HG02938 (cell line): Measurements from ENCODE around the gene POLN.

Experiments
- ATAC-seq: cut with Tn5 transposase; IDR thresholded peaks from one replicate; pipeline ENCODE4 v1.9.1; 2021; ENCODE audit warnings: mild to moderate bottlenecking, moderate library complexity; ENCODE audit not compliant: unreplicated experiment

POLN gene

GRCh38 chr4:2264481-2265041 lies 22.6 kb upstream of the POLN start:
- no peak for ATAC-seq

- no peak for ATAC-seq
Observed at GRCh38 chr4:2263926-2264321, 22.0 kb upstream of the POLN start.

DNA sequence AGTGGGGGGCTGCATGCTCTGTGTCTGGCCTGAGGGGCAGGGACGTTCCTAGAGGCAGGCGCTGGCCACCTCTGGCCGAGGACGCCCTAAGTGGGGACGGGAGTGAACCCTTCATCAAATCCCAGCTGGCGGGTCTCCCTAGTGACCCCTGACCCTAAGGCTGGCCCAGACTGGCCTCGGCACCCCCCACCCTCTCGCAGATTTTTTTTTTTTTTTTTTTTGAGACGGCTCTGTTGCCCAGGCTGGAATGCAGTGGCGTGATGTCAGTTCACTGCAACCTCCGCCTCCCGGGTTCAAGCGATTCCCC lies 21.0 kb upstream of the POLN start:
- ATAC-seq: no peak

DNA sequence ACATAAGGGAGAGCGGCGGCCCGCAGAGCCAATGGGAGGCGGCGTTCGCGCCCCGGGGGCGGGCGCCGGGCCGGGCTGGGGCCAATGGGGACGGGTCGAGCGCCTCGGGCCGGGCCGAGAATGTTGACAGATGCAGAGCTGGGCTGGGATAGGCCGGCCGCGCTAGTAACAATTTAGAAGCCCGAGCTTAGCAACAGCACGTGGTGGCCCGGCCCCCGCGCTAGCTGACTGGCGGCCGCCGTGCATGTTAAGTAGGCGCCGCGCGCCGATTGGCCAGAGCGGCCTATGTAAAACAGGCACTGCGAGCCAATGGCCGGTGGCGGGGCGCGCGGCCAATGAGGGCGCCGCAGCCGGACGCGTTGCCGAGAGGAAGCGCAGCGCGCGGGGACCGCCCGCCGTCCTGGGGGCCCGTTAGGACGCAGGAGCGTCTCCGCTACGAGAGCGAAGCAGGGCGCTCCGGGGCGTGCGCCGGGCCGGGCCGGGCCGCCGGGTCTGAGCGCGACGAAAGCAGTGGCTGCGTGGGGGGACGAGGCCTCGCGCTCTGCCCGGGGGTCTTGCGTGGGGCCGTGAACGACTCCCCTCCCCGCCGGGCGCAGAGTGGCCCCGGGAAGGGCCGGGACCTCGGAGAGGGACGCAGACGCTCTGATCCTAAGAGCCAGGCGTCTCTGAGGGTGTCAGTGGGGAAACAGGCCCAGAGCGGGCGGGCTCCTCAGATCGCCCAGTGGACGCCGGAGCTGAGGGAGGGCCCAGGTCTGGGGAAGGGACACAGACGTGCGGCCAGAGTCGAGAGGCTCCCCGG lies 20.4 kb upstream of the POLN start:
- peak; percentile 90 for ATAC-seq

DNA sequence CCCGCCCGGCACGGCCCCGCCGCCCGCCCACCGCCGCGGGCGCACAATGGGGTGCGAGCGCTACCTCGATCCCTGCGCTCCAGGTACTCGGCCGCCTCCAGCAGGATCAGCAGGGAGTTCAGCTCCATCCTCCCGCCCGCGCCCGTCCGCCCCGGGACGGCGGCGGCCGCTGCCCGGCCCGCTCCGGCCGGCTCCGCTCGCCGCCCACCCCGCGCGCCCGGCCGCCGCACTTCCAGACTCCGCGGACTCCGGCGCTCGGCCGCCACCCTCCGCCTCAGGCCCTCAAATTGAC lies 19.9 kb upstream of the POLN start, which contains the start of gene MXD4:
TSS of gene MXD4 (minus strand) at position 257 of the 292 bp plus-strand sequence. CDS start at position 128, 129 bp downstream.
- ATAC-seq: peak; percentile 5

- no peak for ATAC-seq
Observed at GRCh38 chr4:2261110-2261852, 19.4 kb upstream of the POLN start.

DNA sequence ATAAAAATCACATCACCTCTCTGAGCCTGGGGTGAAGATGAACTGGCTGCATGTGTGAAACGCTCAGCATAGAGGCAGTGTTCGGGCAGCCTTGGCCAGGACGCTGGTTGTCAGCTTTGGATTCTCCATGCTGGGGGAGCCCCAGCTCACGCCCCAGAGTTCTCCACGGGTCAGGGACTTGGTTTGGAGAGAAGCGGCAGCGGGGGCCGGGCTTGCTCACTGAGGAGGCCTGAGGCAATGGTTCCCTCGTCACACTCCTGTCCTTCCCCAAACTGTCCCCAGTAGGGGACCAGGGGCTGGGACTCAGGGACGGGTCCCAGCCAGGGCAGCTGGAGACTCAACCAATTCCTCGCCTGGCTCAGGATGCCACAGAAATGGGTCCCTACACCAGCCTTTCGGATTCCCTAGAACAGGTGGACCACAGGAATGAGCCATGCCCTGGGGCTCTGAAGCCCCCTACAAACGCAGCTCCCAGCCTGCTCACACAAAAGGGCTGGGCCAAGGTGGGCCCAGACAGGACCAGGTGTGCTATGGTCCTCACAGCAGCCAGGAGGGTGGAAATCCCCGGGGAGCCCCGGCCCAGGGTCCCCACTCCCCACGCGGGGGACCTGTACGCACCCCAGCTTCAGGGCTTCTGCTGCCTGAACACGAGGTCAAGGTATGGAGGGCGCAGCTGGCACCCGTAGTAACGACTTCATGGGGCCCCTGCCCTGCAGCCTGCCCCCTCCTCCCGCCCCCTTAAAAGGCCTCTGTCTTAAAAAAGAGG lies 18.6 kb upstream of the POLN start:
- no peak for ATAC-seq

- ATAC-seq: no peak
Observed at GRCh38 chr4:2259541-2260343, 17.8 kb upstream of the POLN start.

DNA sequence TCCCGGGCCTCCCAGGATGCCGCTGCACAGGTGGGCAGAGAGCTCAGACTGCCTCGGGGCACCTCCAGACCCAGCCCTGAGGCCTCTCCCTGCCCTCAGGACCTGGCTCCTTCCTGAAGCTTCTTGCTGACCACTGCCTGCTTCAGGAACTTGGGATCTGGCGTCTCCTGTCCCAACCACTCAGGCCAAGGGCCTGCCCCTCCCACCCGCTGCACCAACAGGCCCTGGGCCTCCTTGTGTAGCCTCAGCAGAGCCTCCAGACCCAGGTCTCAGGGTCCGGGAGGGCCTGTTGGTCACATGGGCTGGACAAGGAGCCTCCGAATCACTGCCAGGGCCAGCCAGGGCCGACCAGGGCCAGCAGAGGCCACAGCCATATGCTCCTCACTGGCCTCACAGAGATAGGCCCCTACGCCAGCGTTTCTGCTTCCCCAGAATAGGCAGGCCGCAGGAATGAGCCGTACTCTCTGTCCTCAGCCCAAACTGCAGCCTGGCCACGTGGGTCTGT lies 17.2 kb upstream of the POLN start:
- no peak for ATAC-seq

DNA sequence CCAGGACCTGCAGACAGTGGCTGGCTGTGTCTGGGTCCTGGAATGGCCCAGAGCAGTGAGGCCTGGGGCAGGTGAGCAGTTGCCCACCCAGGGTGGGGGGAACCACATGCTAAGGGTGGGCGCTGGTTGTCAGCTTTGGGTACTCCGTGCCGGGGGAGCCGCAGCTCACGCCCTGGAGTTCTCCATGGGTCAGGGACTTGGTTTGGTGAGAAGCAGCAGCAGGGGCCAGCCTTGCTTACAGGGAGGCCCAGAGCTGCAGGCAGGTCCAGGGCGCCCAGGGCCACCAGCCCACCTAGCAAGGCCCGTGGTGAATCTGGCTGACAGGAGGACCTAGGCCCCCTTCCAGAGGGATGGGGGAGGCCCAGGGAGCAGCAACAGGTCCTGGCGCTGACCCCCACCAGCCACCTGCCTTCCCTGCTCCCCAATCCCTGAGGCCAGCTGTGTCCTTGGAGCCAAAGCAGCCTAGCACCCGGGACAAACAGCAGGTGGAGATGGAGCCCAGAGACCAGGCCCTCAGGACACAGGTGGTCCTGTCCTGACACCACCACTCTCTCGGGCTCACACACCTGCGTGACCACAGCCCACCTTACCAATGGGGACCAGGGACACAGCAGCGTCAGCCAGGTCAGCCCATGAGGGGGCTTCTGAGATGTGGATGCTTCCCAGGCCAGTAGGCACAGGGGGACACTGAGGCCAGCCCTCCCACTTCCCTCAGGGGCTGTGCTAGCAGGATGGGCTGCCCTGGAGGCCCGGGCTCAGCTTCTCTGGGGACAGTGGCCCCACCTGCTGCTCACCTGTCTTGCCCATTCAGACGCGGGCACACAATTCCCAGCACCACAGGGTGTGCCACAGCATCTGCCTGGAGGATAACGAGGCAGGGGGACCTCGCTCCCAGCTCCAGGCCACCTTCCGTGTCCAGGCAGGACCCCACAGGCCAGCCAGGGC lies 16.4 kb upstream of the POLN start:
- ATAC-seq: no peak

DNA sequence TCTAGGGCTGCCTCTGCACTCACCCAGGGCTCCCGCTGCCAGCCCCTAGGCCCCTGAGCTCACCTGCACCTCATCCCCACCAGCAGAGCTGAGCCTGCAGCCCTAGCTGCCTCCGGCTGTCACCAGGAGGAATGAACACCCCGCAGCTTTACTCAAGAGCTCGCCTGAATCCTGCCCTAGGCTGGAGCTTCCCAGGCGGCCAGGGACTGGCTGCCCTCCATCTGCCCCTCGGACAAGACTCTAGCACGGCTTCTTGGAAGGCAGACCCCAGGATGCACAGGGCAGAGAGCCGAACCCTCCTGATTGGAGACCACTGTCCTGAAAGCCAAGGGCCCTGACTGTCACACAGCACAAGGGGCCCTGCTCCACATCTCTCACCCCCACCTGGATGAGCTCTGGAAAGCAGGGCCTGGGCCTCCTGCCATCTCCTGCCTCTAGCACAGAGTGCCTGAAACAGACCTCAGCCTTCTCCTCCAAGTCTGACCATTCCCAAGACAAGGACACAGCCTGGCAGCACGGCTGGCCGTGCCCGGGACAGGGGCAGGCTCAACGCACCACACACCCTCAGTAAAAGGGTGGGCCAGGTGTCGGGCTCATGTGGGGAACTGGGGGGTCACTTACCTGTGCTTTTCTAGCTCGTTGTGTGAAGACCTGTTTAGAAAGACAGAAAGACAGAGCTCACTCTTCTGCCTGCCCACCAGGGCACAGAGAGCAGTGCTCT lies 15.6 kb upstream of the POLN start:
- ATAC-seq: no peak

GRCh38 chr4:2256781-2257191 lies 14.9 kb upstream of the POLN start:
- ATAC-seq: no peak

DNA sequence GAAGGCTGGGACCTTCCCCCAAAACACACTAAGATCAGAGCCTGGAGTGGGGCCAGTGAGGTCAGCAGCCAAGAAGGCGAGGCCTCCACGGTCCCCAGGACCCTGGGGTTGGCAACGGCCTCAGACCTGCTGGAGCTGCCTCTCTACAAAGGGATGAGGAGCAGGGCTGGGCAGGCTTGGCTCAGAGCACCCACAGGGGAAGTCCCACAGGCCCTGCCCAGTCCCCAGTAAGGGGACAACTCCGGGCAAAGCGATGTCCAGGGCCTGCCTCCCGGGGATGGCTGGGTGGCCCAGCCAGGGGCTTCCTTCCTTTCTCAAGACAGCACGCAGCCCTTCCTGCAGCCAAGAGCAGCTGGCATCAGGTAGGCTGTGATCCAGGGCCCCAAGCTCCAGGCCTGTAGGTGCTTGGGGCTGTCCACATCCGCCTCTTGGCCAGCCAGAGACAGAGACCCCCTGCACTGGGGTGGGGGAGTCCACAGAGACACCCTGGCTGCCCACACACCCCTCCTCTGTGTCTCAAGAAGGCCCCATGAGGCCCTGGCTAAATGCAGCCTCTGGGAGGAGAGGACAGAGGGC lies 14.3 kb upstream of the POLN start:
- no peak for ATAC-seq

- no peak for ATAC-seq
Observed at GRCh38 chr4:2255501-2256155, 13.7 kb upstream of the POLN start.

DNA sequence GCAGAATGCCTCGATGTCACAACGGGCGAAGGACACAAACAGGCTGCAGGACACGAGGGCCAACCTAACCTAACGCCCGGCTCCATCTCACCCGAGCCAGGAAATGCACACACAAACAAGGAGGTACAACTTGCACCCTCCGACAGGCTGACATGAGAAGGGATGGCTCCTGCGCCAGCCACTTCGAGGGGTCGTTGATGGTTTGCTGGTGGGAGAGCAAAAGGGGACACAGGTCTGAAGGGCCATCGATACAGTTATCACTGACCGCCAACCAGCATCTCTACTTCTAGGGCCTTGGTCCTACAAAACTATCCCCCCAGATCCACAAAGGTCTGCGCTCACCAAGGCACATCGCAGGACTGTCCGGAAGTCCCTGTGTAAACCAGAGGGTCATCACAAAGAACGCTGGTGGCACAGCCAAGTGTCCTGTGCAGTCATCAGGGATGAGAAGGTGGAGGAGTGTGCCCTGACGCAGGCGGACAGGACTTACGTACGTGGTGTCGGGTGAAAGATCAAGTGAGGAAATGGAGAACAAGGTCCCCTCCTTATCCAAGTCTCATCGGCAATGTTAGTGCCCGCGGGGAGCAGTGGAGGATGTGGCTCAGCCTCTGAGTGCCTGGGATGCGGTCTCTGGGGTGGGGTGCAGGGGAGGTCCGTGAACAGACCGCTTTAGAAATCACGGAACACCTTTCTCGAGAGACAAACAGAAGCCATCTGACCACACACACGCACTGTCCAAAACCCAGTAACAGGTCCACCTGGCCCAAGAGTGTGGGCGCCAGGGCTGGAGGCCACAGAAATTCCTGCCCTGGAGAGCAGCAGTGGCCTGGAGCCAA lies 13.0 kb upstream of the POLN start:
- no peak for ATAC-seq

- ATAC-seq: no peak
Observed at GRCh38 chr4:2253160-2254084, 11.5 kb upstream of the POLN start.
